ENCODE measurements around the gene PRTFDC1.
A peak's percentile ranks its signal among the peaks of the same experiment; 100 is the strongest.
"Not testable (repeated sequence)": the region's sequence is repeated elsewhere in the genome, so short reads cannot be mapped to it uniquely, and the experiment has no call there.

Gene PRTFDC1

DNA sequence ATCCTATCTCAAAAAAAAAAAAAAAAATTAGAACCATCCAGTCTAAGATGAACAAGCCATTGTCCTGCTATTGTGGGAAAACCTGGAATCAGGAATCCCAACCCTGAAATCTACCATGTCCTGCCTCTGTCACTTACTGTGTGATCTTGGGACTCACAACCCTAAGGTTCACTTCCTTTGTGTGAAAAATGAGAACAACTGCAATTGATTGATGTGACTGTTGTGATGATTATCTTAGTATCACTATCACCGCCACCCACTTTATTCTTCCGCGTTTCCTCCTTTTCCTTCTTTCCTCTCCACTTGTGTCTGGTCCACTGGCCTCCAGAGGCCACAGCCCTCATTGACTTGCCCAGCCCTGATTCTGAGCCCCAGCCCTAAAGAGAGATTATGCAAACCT lies 12.6 kb upstream of the PRTFDC1 start:
- DNase-seq (ENCODE audit: low read depth): no peak

DNA sequence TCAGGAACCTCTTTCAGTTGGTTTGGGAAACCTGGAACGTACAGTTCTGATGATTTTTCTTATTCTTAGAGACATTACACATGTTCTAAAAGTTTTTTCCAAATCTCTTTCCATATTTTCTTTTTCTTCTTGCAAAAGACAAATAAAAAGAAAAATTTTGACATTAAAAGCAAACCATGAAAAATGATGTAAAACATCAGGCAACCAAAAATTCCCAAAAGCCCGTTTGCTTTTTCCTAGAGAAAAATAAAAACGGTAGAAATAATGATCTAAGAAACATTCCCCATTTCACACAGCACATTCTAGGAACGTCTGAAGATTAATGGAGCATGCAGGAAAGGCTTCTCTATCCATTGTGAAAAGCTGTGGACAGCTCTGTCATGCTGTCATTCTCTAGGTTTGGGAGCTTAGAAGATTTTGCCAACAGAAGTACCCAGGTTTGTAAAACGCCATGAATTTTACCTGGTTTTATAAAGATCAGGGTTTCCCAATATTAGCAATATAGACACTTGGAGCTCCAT lies 11.2 kb upstream of the PRTFDC1 start:
- DNase-seq (ENCODE audit: low read depth): no peak

DNA sequence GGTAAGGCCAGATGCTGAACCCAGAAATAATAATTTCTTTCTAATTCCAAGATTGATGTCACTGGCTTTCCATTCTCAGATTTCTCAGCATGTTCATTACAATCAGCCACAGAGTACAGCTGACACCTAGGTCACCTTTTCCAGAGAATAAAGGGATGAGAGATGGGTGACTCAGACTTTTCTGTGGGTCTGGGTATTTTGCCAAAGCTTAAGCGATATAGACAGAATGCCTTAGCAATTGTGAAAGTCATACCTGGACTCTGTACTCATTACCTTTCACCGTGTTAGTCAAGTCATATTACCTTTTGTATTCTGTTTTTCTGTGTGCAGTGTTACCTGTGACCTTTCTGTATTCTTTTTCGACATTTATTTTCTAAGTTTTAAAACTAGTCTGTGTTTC lies 10.6 kb upstream of the PRTFDC1 start:
- no peak for DNase-seq (ENCODE audit: low read depth)

DNA sequence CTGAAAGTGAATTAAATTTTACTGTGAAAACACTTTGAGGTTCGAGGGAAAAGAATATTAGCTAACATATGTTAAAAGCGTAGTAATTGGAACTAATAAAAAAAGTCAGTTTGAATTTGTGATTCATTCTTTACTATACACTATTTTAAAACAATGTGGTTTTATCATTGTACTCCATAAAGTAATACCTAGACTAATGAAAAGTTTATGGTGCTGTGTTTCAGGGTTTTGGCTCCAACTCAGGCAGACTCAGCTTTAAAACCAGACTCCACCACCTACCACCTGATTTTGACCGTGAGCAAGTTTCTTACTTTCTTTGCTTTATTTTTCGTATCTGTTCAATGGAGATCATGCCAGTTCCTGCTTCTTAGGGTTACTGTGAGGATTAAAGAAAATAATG lies 9.2 kb upstream of the PRTFDC1 start:
- DNase-seq (ENCODE audit: low read depth): no peak

DNA sequence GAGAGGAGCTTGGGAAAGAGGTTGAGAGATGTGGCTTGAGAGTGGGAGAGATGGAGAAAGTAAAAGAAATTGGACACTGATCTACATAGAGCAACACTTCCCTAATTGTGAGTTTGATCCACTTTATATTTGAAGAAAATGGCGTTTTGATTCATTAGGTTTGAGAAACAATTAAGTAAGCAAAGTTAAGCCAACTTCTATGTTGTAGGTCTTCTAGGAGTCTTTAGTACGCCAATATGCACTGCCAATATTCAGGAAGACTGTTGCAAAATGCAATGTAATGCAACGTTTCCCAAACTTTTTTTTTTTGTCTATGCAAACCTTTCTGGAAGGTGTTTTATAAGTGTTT lies 7.0 kb upstream of the PRTFDC1 start:
- DNase-seq (ENCODE audit: low read depth): no peak

DNA sequence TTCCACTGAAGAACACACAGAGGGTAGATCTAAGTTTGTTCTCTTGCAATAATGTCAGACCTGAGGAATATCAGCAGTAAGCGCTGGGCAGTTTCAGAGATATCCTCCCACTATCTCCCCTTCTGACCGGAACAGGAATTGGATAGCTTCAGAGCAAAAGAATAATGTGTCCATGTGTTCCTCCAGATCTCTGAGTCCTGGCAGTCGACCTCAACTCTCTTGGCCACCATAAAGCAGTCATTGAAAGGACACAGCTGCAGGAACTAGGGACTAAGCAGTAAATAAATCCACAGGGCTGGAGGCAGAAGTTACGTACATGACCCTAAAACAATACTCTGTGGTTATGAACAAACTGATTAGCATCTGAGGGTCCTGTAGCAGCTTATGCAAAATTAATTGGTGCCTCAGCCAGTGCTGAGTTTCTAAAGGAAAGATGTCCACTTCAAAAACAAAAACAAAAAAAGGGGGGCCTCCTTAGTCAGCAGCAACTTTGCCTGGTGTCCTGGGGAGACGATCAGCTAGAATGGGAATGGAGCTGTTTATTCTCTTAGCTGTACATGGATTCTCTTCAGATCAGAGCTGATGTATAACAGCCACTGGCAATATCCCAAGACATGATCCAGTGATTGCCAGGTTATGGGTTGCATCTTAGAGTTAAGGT lies 6.4 kb upstream of the PRTFDC1 start:
- no peak for DNase-seq (ENCODE audit: low read depth)

DNA sequence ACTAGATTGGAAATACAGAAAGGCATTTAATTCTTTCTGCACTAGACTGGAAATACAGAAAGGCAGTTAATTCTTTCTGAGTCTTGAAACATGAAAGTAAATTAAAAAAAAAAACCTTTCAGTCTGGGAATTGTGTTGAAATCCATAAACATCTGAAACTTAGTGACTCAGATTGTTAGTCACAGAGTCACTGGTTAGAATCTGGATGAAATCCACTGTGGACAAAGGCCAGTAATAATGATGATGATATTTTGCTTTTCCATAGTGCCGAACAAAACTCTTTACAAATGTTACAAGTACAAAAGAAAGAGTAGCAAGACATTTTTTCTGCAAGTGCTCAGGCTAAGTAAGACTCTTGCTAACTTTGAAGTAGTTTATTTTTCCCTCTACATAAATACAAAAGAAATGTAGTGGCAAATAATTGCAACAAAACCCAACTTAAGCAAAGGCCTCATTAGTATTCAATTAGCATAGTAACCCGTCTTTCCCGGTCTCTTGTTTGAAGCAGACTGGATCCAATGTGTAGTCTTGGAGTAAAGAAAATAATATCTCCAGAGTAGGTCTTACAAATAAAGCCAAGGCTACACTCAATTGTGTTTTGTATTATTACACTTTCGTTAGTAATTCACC lies 5.8 kb upstream of the PRTFDC1 start:
- DNase-seq (ENCODE audit: low read depth): no peak

DNA sequence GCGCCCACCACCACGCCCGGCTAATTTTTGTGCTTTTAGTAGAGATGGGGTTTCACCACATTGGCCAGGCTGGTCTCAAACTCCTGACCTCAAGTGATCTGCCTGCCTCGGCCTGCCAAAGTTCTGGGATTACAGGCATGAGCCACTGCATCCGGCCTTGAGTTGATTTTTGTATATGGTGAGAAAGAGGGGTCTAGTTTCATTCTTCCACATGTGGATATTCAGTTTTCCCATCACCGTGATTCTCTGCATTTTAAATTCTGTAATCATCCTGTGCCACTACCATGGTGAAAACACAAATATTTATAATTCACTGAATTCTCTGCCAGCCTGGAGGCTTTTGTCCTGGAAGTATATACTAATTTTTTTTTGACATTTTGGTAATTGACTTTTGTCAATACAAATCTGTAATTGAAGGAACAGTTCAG lies 5.2 kb upstream of the PRTFDC1 start:
- DNase-seq (ENCODE audit: low read depth): not testable (repeated sequence)

DNA sequence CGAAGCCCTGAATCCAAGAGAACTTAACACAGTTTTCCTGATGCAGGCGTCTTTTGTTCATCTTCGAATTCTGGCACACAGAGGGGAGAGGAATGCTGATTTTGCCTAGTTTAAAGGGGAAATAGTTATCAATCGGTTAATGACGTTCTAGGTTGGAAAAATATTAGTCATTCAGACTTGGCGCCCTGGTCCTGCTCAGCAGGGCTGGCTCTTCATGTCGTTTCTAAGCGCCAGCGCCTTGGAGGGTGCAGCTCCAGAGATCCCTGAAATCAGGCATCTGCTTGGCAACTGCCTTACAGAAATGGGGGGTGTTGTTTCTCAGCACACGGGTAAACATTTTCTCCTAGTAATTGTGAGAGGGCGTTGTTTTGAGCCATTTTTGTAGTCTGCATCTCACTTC lies 1.3 kb upstream of the PRTFDC1 start:
- DNase-seq (ENCODE audit: low read depth): no peak

DNA sequence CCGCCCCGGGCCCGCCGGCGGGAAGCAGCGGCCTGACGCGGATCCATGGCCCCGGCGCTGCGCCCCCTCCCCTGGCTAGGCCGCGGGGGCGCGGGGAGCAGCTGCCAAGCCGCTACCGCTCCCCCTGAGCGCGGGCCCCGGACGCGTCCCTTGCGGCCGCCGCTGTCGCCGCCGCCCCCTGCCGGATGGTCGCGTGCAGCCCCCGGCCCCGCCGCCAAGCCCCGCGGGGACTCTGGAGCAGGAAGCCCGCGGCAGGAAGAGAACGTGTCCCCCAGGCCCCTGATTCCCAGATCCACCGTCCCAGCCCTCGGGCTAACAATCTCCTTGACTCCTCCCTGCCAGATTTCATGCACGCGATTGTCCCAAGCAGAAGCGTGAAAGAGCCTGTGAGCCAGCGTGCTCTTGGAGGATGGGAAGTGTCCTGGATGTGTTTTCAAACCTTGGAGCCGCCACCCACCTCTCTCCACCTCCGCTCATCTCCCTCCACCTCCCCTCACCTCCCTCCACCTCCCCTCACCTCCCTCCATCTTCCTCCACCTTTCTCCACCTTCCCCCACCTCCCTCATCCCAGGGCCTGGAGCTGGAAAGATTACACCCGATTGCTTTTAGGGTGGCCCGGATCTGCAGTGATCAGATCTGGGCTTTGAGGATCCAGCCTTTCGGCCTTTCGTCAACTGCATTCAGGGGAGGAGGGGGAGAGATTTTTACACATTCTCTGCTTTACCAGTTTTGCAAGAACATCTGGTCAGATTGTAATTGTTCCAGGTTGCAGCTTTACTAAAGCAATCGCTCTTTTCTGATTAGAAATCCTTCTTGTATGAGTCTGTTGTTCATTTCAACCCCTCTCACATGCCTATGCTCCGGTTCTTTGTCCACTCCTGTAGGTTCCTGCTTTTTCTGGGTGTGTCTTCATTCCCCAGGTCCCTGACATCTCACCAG lies 570 bp upstream of the PRTFDC1 start:
- DNase-seq (ENCODE audit: low read depth): peak; percentile 36

DNA sequence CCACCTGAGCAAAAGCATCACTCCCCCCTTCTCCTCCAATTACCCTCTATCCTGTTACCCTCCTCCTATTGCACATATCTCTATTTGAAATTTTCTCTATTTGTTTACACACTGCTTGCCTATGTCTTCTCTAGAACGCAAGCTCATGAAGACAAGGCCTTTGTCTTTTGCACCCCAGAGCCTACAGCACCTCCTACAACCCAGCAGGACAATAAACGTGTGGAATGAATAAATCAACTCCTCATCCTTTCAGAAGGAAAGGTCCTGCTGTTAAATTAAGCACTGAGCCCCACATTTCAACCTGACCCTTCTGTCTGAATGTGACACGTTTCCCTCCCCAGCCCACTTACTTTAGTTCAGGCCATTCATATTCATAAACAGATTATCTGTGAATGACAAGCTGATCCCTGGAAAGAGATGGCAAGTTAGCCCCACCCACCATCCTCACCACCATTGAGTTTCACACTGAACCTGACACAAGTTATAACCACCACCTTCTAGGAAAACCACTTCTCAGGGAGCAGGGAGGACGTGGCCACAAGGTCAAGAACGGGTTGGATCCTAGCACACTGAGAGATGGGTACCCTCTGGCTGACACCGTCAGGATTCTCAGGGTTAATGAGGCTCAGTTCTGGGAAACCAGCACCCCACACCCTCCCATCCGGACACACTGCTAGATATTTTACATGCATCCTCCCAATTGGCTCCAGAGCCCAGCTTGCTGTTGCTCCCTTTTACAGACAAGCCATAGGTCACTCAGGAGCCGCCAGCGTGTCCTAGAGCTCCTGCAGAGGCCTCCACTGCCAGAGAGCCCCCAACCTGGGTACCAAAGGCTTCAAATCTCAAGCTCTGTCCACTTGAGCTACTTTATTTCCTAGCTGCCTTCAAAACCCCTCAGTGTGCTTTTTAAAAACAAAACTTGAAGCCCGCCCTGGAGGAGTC lies 934 bp downstream of the PRTFDC1 start:
- no peak for DNase-seq (ENCODE audit: low read depth)

DNA sequence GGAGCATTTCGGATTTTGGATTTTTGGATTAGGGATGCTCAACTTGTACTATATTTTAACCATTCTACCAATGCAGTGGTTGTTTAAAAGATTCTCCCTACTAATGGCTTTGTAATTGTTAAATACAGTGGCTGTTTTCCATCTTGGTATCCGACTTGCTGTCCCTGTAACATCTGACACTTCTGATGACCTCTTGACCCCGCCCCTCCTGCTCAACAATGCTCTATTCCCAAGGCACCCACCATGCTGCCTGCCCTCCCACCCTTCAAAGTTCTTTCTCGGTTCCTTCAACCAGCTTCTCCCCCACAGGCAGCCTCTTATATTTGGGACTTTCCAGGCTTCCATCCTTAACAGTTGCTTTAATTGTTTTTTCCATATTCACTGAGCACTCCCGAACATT lies 2.0 kb downstream of the PRTFDC1 start:
- no peak for DNase-seq (ENCODE audit: low read depth)

DNA sequence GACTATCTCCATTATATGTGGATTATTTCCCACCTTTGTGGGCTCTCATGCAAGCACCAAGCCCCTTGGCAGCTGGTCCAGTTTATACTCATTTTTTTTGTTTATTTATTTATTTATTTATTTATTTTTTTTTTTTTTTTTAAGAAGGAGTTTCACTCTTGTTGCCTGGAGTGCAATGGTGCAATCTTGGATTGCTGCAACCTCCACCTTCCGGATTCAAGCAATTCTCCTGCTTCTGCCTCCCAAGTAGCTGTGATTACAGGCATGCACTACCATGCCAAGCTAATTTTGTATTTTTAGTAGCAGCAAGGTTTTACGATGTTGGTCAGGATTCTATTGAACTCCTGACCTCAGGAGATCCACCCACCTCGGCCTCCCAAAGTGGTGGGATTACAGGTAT lies 2.8 kb downstream of the PRTFDC1 start:
- DNase-seq (ENCODE audit: low read depth): no peak

DNA sequence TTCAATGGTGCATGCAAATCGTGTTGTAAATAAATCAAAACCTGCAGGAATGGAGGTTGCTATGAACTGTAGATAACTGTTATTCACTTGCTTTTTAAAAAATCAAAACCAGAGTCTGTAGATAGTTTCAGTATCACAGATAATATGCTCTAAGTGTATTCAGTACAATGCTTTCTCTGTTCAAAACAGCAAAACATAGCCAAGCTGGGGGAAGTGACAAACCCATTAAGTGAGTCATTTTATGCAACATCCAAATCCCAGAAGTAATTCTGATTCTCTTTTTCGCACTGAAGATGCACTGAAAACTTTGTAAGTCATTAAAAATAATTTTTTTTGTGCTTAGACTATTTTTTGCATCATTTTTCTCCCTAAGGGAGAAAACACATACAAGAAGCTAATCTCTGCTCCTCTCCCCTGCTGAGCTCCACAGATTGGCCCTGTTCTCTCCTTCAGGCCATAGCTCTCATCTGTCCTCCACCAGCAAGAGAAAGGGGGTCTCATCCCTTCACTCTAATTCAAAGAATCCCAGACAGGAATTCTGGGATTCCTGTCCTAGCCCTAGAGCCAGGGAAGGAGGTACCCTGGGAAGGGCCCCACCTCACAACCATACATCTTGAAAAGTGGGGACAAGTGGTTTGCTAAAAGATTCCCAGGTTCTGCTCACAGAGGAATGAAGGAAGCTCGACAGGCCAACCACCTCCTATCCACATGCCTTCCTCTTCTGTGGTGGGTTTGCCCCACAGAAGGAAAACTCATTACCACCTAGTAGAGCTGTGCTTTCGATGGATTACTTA lies 4.9 kb downstream of the PRTFDC1 start:
- DNase-seq (ENCODE audit: low read depth): no peak

DNA sequence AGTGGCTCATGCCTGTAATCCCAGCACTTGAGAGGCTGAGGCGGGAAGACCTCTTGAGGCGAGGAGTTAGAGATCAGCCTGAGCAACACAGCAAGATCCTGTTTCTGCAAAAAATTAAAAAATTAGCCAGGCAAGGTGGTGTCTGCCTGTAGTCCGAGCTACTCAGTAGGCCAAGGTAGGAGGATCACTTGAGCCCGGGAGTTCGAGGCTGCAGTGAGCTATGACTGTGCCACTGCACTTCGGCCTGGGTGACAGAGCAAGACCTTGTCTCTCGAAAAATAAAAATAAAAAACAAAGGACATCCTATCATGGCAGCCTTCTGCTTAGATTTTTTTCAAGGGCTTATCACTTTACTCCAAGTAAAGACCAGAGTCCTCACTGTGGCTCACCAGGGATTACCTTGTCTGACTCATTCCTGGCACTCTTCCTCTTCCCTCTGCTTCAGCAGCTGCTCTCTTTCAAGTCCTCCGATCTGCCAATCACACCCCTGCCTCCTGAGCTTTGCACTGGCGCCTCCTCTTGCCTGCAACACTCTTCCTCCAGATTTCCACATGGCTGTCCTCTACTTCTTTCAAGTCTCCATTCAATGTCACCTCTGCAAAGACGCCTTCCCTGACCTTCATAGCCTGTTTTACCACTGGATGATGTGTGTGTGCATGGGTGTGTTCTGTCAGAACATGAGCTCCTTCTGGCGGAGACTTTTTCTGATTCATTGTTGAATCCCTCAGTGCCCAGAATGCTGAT lies 7.7 kb downstream of the PRTFDC1 start:
- DNase-seq (ENCODE audit: low read depth): no peak

DNA sequence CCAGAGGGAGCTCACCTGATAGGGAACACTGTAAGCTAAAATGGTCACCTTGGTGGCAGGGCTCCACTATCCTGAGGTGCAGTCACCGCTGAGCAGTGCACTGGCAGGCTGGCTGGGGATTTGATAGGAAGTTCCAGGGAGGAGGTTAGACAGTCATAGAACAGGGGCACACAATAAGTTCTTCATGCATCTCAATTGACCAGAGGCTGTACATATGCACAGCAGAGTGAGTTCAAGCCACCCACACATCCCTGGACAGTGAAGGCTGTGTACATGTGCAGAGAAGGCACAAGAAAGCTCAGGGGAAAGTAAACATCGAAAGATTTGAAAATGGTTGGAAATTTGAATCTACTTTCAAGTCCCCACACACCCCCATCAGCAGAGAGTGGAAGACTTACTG lies 13.9 kb downstream of the PRTFDC1 start:
- DNase-seq (ENCODE audit: low read depth): no peak

DNA sequence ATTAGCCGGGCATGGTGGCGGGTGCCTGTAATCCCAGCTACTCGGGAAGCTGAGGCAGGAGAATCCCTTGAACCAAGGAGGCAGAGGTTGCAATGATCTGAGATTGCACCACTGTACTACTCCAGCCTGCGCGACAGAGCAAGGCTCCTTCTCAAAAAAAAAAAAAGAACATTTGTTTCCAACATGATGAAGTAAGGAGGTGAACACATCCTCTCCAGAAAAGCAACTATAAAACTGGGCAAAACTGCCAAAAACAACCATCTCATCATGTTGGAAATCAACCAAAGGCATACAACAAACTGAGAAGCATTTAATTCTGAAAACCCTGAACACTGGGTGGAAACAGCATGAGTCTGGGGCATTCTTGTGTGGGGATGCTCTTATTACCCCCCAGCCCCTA lies 14.3 kb downstream of the PRTFDC1 start:
- DNase-seq (ENCODE audit: low read depth): no peak

DNA sequence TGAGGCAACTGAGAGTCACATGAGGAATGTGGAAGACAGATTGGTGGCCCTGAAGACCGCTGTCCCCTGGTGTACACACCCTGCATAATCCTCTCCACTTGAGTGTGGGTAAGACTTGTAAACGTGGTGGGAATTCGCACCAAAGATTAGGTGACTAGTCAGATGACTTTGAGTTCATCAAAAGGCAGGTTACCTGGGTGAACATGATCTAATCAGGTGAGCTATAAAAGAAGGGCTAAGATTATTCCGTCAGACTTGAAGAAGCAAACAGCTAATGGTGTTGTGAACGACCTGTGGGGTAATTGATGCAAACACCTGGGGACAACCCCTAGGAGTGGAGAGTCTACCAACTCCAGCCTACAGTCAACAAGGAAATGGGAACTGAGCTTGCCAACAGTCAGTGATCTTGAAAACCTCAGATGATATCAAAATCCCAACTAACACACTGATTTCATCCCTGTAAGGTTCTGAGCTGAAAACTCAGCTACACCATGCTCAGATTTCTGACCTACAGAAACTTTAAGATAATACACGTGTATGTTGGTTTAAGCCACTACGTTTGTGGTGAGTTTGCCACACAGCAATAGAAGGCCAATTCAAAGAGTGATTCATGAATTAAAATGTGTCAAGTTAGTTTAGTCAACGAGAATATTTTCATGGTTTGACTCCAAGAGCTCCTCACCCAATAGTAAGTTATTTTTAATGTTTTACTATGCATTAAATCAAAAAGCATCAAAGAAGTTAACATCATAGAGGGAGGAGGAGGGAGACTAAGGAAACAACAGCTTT lies 16.7 kb downstream of the PRTFDC1 start:
- no peak for DNase-seq (ENCODE audit: low read depth)

DNA sequence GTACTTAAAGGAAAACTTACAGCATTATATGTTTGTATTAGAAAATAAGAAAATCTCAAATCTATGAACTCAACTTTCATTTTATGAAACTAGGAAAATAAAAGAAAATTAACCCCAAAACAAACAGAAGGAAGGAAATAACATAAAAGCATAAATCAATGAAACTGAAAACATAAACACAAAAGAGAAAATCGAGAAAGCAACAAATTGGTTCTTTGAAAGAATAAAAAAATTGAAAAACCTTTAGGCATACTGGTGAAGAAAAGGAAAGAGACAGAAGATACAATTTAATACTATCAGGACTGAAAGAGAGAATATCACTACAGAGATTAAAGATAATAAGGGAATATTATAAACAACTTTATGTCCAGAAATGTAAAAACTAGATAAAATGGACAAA lies 21.2 kb downstream of the PRTFDC1 start:
- no peak for DNase-seq (ENCODE audit: low read depth)

Measured in activated gamma-delta T cell treated with anti-CD3 and anti-CD28 coated beads, Interleukin-2, amount 50 U/mL, for 16 hours (primary cell).